Fibroblast of villous mesenchyme (primary cell): ENCODE results near the gene CLASP1. TPM values are rescaled to one million over a fixed set of nuclear protein-coding genes. Genes with fewer than 3 reads are reported as not detected.
"Not testable (repeated sequence)": the region's sequence is repeated elsewhere in the genome, so short reads cannot be mapped to it uniquely, and the experiment has no call there.

Source experiments
- DNase-seq: peaks from one replicate; pipeline ENCODE4 v3.0.0-alpha.2; 2010; ENCODE audit warnings: low read depth
- H3K4me3 ChIP-seq: 2 replicates; pipeline ENCODE4 v1.5.1; 2011; ENCODE audit warnings: low read depth, mild to moderate bottlenecking, low read length
- CTCF ChIP-seq: IDR thresholded peaks from 2 replicates; pipeline ENCODE4 v1.5.1; 2012; ENCODE audit warnings: low read depth, mild to moderate bottlenecking, low read length; ENCODE audit not compliant: insufficient read depth
- total RNA-seq: library from RNA; depleted of rRNA; stranded (reverse); fragments of >200 nt; gene quantifications from 2 replicates; pipeline ENCODE4 v1.2.3, GENCODE V29; 2012

Gene CLASP1
- total RNA-seq, 1 donor = 58.3 TPM

DNA sequence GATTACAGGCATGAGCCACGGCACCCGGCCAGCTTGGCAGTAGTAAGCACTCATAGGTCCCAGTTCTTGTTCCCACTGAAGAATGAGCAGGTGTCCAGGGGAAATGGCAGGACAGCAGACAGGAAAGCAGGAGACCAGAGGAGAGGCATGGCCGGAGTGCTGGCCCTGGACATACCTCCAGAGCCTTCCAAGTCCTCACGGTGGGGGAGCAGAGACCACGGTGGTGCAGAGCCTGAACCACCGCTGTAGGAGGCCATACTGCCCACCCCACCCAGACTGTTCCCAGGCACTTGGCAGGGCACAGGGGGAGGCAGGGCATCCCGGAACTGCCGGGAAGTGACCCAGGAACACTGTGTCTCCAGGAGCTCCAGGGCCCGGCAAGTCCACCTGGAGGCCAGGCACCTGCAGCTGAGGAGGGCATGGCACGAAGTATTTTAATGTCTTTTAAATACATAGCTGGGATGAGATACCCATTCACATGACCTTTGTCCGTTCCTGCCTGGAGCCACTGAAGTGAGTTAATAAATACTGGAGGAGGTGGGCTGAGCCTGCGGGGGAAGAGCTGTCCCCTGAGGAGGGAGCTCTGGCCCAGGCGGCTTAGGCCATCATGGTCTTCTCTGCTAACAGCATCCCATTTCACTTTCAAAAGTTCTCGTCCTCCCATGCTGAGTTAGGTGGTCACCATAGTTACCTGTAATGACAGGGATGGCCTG is 314.5 kb downstream of the CLASP1 start:
- H3K4me3 ChIP-seq = no peak overlapping the region
- TF ChIP-seq CTCF = no peak
- DNase-seq = no peak

DNA sequence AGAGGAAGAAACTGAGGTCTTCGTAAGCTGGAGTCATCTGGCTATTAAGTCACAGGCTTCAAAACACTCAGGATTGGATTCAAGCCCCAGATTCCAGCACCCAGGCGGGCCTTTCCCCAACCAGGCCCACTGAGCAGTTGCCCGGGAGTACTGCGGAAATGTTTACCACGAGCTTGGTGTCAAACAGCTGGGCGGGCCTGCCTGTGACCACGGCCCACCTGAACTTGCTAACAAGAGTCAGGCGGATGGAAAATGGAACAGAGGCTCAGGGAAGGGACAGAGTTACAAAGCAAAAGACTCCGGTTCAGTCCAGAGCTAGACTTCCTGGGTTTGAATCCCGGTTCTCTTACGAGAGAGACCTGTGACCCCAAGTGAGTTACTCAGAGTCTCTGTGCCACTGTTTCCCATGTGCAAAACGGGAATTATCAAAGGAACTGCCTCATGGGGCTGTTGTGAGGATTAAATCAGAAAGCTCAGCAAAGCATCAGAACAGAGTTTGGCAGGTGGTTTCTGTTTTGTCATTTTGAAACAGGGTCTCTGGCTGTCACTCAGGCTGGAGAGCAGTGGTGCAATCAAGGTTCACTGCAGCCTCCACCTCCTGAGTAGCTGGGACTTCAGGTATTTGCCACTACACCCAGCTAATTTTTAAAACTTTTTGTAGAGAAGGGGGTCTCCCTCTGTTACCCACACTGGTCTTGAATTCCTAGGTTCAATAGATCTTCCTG is 315.3 kb downstream of the CLASP1 start:
- no peak for TF ChIP-seq CTCF
- H3K4me3 ChIP-seq = no peak overlapping the region
- no peak for DNase-seq

DNA sequence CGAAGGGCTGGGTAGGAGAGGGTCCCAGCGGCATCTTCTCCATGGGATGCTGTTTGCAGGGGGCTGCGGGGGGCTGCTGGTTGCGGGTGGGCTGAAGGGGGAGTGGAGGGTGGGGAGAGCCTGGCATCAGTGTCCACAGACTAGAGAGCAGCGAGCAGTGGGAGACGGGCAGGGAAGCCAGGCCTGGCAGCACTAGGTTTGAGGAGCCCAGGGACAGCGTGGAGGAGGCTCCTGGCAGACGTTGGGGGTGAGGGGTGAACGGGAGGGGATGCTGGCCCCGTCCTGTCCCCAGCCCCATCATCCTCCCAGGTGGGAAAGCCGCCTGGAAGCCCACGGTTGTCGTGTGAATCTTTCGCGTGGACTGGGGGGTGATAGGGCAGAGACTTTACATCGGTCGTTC is 316.0 kb downstream of the CLASP1 start:
- no peak overlapping the region for H3K4me3 ChIP-seq
- no peak for TF ChIP-seq CTCF
- no peak for DNase-seq

DNA sequence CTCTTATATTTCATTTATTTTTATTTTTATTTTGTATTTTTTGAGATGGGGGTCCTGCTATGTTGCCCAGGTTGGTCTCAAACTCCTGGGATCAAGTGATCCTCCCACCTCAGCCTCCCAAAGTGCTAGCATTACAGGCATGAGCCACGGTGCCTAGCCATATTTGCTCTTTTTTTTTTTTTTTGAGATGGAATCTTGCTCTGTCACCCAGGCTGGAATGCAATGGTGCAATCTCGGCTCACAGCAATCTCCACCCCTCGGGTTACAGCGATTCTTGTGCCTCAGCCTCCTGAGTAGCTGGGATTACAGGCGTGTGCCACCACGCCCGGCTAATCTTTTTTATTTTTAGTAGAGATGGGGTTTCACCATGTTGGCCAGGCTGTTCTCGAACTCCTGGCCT is 317.9 kb downstream of the CLASP1 start:
- H3K4me3 ChIP-seq, DNase-seq: not testable (repeated sequence)

- H3K4me3 ChIP-seq = no peak overlapping the region
- no peak for DNase-seq
- TF ChIP-seq CTCF = no peak
These were observed 318.3 kb downstream of the CLASP1 start for GRCh38 chr2:121330921-121331320.

DNA sequence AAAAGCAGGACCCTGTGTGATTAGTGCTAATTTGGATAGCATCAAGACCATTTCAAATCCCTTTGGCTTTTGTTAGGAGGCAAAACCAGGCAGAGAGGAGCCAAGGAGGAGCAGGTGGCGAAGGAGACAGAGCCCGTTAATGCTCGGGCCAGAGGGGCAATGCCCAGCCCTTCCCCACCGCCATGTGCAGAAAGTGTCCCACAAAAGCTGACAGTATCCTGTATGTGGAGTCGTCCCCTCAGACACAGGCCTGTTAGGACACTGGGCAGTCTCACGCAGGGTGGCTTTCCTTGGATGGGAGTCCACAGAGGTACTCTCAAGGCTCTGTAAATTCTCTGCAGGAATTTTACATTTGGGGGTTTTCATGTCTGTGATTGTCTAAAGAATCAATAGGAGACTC is 319.5 kb downstream of the CLASP1 start:
- TF ChIP-seq CTCF = no peak
- no peak for DNase-seq

GRCh38 chr2:121326628-121327027 is 322.6 kb downstream of the CLASP1 start:
- TF ChIP-seq CTCF = no peak
- H3K4me3 ChIP-seq = no peak overlapping the region
- no peak for DNase-seq

More for the DNA sequence above, 319.5 kb downstream of the CLASP1 start:
- H3K4me3 ChIP-seq = no peak overlapping the region
